ENCODE data around the gene PTCH1. TPM values are rescaled to one million over a fixed set of nuclear protein-coding genes. Genes with fewer than 3 reads are reported as not detected.

PTCH1 gene
- polyA plus RNA-seq, 3 donors, result not detected

DNA sequence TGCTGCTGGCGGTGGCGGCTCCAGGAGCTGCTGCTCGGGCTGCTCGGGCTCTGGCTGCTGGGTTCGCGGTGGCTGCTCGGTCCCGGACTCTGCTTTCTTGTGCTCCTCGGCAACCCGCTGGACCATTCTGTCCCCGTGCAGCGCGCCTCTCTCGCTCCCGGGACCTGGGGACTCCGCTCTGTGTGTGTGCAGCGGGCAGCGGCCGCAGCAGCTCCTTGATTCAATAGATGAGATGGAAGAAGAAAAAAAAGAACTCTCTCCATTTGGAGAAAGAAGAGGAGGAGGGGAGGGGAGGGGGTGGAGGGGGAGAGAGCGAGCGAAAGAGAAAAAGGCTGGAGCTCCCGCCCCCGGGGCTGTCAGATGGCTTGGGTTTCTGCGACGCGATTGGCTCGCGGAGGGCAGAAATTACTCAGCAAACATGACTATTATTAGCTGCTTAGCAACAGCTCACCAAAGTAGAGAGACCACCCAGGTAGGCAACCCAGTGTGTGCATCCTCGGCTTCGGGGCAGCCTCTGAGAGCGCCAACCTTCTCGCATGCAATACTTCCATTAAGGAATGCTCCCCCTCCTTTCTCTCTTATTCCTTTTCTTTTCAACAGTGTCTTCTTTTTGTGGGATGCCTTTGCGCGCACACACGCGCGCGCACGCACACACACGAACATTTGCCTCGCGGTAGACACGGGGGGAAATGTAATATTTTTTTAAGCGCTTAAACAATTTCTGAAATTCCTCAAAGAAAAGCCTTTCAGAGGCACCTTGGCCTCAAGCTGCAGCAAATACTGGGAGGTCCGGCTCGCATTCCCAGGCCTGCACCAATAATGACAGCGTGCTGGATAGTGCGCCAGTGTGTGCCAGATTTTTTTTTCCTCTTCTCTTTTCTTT lies 7.6 kb downstream of the PTCH1 start:
- peaks cover 84 to 92% (median 87%) of the 10 kb centered on the region in 3 donors for H3K27me3 Mint-ChIP-seq (ENCODE audit: low read depth in 3 of 3)
- WGBS (ENCODE audit: insufficient coverage), result under 1% methylated on average over 29 of the region's 48 CpGs
- Histone ChIP-seq H3K9ac (ENCODE audit: insufficient read depth, low read length, poor library complexity, severe bottlenecking) (no peak overlapping the region), H4K20me1 (ENCODE audit: insufficient read depth, low read length) (no peaks in the 10 kb centered on the region), H3K9me3 (replicated peaks in 1 of 2; ENCODE audit: control insufficient read depth in 1 of 2, insufficient read depth in 1 of 2, low read length in 2 of 2) (peaks cover 25 to 72% of the 10 kb centered on the region in 2 donors), H3K27ac (ENCODE audit: low read depth in 1 of 2, low read length in 2 of 2) (no peak overlapping the region), H3K36me3 (replicated peaks in 1 of 2; ENCODE audit: control insufficient read depth in 1 of 2, insufficient read depth in 2 of 2, low read length in 2 of 2) (no peaks in the 10 kb centered on the region), H3K27me3 (ENCODE audit: control insufficient read depth in 2 of 2, insufficient read depth in 2 of 2, low read length in 2 of 2) (peaks cover 79 to 86% of the 10 kb centered on the region in 2 donors), H3K4me2 (replicated peaks; ENCODE audit: extremely low read depth, low read length, poor library complexity, severe bottlenecking) (peak overlapping the region; percentile 93), H2AFZ (ENCODE audit: insufficient read depth, low read depth, low read length, poor library complexity, severe bottlenecking) (peak overlapping the region; percentile 46), H3K79me2 (ENCODE audit: insufficient read depth, low read length) (no peaks in the 10 kb centered on the region), H3K4me1 (ENCODE audit: control insufficient read depth in 1 of 2, insufficient read depth in 2 of 2, low read length in 2 of 2) (peaks cover 47% of the 10 kb centered on the region in 2 donors), H3K4me3 (replicated peaks in 1 of 3; ENCODE audit: low read depth in 2 of 3, low read length in 3 of 3) (peak overlapping the region in 2 of 3 experiments; percentile 23 to 83)
- peak overlapping the region; percentile 90 to 100 for H3K4me3 Mint-ChIP-seq
- no peak overlapping the region for H3K27ac Mint-ChIP-seq
- intact Hi-C loops (cut with micrococcal nuclease), result no loop called here
- TF ChIP-seq, protein P1, sequence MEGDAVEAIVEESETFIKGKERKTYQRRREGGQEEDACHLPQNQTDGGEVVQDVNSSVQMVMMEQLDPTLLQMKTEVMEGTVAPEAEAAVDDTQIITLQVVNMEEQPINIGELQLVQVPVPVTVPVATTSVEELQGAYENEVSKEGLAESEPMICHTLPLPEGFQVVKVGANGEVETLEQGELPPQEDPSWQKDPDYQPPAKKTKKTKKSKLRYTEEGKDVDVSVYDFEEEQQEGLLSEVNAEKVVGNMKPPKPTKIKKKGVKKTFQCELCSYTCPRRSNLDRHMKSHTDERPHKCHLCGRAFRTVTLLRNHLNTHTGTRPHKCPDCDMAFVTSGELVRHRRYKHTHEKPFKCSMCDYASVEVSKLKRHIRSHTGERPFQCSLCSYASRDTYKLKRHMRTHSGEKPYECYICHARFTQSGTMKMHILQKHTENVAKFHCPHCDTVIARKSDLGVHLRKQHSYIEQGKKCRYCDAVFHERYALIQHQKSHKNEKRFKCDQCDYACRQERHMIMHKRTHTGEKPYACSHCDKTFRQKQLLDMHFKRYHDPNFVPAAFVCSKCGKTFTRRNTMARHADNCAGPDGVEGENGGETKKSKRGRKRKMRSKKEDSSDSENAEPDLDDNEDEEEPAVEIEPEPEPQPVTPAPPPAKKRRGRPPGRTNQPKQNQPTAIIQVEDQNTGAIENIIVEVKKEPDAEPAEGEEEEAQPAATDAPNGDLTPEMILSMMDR (IDR thresholded peaks at IDR 0.05), result no peak
- peaks cover 22 to 23% of the 10 kb centered on the region in 2 donors for H3K36me3 Mint-ChIP-seq
- DNase-seq, result no peak
- H3K4me1 Mint-ChIP-seq, result peaks cover 44% of the 10 kb centered on the region
- peaks cover 4 to 62% (median 48%) of the 10 kb centered on the region in 7 donors for H3K9me3 Mint-ChIP-seq

DNA sequence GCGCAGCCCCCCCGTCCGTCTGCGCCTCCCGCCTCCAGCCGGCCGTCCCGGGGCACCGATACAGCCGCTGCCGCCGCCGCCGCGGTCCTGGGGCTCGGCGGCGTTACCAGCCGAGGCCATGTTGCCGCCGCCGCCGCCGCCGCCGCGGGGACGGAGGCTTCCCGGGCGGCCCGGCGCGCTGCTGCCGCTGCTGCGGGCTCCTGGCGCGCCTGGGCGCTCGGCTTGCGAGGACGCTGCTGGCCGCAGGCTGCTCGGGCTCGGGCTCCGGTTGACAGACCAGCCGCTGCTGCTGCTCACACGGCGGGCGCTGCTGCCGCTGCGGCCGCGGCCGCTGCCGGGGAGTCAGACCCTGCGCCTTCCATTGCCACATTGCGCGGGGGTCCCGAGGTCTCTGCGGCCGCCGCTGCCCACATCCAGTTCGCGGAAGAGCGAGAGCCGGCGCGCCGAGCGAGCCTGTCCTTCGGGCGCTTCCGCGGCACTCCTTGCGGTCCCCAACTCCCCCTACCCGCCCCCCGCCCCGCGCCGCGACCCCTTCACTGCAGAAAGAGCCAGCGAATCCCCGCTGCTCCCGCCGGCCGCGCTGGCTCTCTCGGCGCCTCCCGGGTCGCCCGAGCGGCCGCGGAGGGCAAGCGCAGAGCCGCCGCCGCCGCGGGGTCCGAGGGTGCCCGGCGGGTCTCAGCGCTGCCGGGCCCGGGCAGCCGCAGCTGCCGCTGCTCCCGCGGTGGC lies 8.4 kb downstream of the PTCH1 start:
- peaks cover 4 to 60% (median 48%) of the 10 kb centered on the region in 7 donors for H3K9me3 Mint-ChIP-seq
- Histone ChIP-seq H3K27me3 (ENCODE audit: control insufficient read depth in 2 of 2, insufficient read depth in 2 of 2, low read length in 2 of 2) (peaks cover 75 to 84% of the 10 kb centered on the region in 2 donors), H4K20me1 (ENCODE audit: insufficient read depth, low read length) (no peaks in the 10 kb centered on the region), H3K9ac (ENCODE audit: insufficient read depth, low read length, poor library complexity, severe bottlenecking) (no peak overlapping the region), H3K4me2 (replicated peaks; ENCODE audit: extremely low read depth, low read length, poor library complexity, severe bottlenecking) (peak overlapping the region; percentile 93), H3K27ac (ENCODE audit: low read depth in 1 of 2, low read length in 2 of 2) (no peak overlapping the region), H3K4me3 (replicated peaks in 1 of 3; ENCODE audit: low read depth in 2 of 3, low read length in 3 of 3) (peak overlapping the region; percentile 27 to 83 (median 42)), H3K79me2 (ENCODE audit: insufficient read depth, low read length) (no peaks in the 10 kb centered on the region), H2AFZ (ENCODE audit: insufficient read depth, low read depth, low read length, poor library complexity, severe bottlenecking) (peak overlapping the region; percentile 71), H3K4me1 (ENCODE audit: control insufficient read depth in 1 of 2, insufficient read depth in 2 of 2, low read length in 2 of 2) (peaks cover 47% of the 10 kb centered on the region in 2 donors), H3K36me3 (replicated peaks in 1 of 2; ENCODE audit: control insufficient read depth in 1 of 2, insufficient read depth in 2 of 2, low read length in 2 of 2) (no peaks in the 10 kb centered on the region), H3K9me3 (replicated peaks in 1 of 2; ENCODE audit: control insufficient read depth in 1 of 2, insufficient read depth in 1 of 2, low read length in 2 of 2) (peaks cover 22 to 67% of the 10 kb centered on the region in 2 donors)
- peaks cover 22 to 23% of the 10 kb centered on the region in 2 donors for H3K36me3 Mint-ChIP-seq
- peaks cover 44% of the 10 kb centered on the region for H3K4me1 Mint-ChIP-seq
- DNase-seq, result no peak
- no peak overlapping the region for H3K27ac Mint-ChIP-seq
- H3K27me3 Mint-ChIP-seq (ENCODE audit: low read depth in 3 of 3), result peaks cover 80 to 91% (median 85%) of the 10 kb centered on the region in 3 donors
- WGBS (ENCODE audit: insufficient coverage), result under 1% methylated on average over 107 of the region's 111 CpGs
- intact Hi-C loops (cut with micrococcal nuclease), result no loop called here
- H3K4me3 Mint-ChIP-seq, result peak overlapping the region; percentile 82 to 100
- TF ChIP-seq, protein P1 (IDR thresholded peaks at IDR 0.05), result no peak

Data from CD14-positive monocyte (primary cell).